Ascending aorta (tissue), 2 donors: ENCODE measurements around the gene ZSCAN5B. TPM values are rescaled to one million over a fixed set of nuclear protein-coding genes. Genes with fewer than 3 reads are reported as not detected.
"Not testable (repeated sequence)": the region's sequence is repeated elsewhere in the genome, so short reads cannot be mapped to it uniquely, and the experiment has no call there.

ENCODE experiments used
- DNase-seq, 2 donors: peaks; one replicate each; pipeline ENCODE4 v3.0.0-alpha.2; 2019; ENCODE audit warnings: low spot score in 2 of 2
- H3K27ac ChIP-seq, 2 donors: fragments of 200-600 bp; sonication (generic); one replicate each; pipeline ENCODE4 v1.5.1; 2016 to 2017; ENCODE audit warnings: mild to moderate bottlenecking in 1 of 2
- H3K27me3 ChIP-seq: fragments of 200-600 bp; sonication (generic); one replicate; pipeline ENCODE4 v1.5.1; 2017
- H3K36me3 ChIP-seq, 2 donors: fragments of 200-600 bp; sonication (generic); one replicate each; pipeline ENCODE4 v1.5.1; 2016
- H3K4me1 ChIP-seq, 2 donors: fragments of 200-600 bp; sonication (generic); one replicate each; pipeline ENCODE4 v1.5.1; 2016 to 2017; ENCODE audit warnings: mild to moderate bottlenecking in 1 of 2
- H3K4me3 ChIP-seq, 2 donors: fragments of 200-600 bp; sonication (generic); one replicate each; pipeline ENCODE4 v1.5.1; 2016 to 2017; ENCODE audit warnings: mild to moderate bottlenecking in 1 of 2
- H3K9me3 ChIP-seq, 2 donors: fragments of 200-600 bp; sonication (generic); one replicate each; pipeline ENCODE4 v1.5.1; 2016
- intact Hi-C: fragments of 100-400 bp; cut with DNase I; formaldehyde crosslinking; loops from one replicate; pipeline ENCODE4 v1.15.1; 2023
- total RNA-seq: library from RNA; depleted of rRNA; stranded (reverse); fragments of >200 nt; gene quantifications from one replicate; pipeline ENCODE4 v1.1.0, GENCODE V29; 2016
- TF ChIP-seq, protein P1 (sequence below), 3 experiments: fragments of 200-600 bp in 2 of 3; fragments of 450-650 bp in 1 of 3; sonication (generic) in 2 of 3; IDR thresholded peaks; one replicate each; pipeline ENCODE4 v1.5.1; 2016 to 2019; ENCODE audit warnings: antibody characterized with exemption in 3 of 3, mild to moderate bottlenecking in 1 of 3, moderate library complexity in 1 of 3

ZSCAN5B gene
- total RNA-seq, 1 donor from 2014 or later: not detected

DNA sequence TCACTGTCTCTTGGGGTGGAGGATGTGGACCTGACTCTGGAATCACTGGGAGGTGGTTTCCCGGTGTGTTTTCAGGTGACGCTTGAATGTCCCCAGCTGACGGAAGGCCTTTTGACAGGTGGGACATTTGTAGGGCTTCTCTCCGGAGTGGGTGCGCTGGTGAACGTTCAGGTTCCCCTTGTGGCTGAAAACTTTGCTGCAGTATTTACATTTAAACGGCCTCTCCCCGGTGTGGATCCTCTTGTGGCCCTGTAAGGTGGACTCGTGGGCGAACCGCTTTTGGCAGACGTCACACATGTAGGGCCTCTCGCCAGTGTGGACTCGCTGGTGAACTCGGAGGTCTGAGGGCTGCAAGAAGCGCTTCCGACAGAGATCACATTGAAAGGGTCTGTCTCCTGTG is 7.8 kb downstream of the ZSCAN5B start:
- no peaks in the 10 kb centered on the region for H3K4me1 ChIP-seq
- no peak overlapping the region for H3K27ac ChIP-seq
- no peaks in the 10 kb centered on the region for H3K9me3 ChIP-seq
- H3K36me3 ChIP-seq: no peaks in the 10 kb centered on the region
- intact Hi-C loops: no loop called here
- H3K27me3 ChIP-seq: no peaks in the 10 kb centered on the region
- H3K4me3 ChIP-seq: no peak overlapping the region
- DNase-seq: no peak
- TF ChIP-seq, protein P1, sequence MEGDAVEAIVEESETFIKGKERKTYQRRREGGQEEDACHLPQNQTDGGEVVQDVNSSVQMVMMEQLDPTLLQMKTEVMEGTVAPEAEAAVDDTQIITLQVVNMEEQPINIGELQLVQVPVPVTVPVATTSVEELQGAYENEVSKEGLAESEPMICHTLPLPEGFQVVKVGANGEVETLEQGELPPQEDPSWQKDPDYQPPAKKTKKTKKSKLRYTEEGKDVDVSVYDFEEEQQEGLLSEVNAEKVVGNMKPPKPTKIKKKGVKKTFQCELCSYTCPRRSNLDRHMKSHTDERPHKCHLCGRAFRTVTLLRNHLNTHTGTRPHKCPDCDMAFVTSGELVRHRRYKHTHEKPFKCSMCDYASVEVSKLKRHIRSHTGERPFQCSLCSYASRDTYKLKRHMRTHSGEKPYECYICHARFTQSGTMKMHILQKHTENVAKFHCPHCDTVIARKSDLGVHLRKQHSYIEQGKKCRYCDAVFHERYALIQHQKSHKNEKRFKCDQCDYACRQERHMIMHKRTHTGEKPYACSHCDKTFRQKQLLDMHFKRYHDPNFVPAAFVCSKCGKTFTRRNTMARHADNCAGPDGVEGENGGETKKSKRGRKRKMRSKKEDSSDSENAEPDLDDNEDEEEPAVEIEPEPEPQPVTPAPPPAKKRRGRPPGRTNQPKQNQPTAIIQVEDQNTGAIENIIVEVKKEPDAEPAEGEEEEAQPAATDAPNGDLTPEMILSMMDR (IDR thresholded peaks at IDR 0.05): no peak

DNA sequence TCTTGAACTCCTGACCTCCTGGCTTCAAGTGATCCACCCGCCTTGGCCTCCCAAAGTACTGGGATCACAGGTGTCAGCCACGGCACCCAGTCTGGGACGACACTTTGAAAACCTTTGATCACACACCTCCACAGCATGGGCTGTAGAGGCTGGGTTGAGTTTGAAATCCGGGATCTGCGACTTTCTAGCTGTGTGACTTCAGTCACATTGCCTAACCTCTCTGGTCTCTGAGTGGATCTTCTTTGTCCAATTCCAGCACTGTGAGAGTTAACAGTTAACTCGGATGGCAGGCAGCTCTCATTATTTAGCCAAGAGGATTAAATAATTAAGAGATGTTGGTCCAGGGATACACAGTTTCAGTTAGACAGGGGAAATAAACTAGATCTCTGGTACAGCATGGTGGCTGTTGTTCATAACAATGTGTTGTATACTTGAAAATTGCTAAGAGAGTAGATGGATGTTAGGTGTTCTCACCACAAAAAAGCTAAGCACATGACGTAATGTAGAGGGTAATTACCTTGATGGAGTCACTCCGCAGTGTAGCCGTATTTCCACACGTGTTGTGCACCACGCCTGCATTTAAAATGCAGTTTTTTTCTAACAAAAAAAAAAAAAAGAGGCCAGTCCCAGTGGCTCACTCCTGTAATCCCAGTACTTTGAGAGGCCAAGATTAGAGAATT is 19.9 kb downstream of the ZSCAN5B start:
- Histone ChIP-seq H3K4me1 (no peaks in the 10 kb centered on the region), H3K27ac (no peak overlapping the region), H3K9me3 (no peaks in the 10 kb centered on the region), H3K36me3 (no peaks in the 10 kb centered on the region), H3K27me3 (no peaks in the 10 kb centered on the region), H3K4me3 (no peak overlapping the region)
- TF ChIP-seq, protein P1 (IDR thresholded peaks at IDR 0.05): no peak
- no peak for DNase-seq
- intact Hi-C loops: no loop called here

DNA sequence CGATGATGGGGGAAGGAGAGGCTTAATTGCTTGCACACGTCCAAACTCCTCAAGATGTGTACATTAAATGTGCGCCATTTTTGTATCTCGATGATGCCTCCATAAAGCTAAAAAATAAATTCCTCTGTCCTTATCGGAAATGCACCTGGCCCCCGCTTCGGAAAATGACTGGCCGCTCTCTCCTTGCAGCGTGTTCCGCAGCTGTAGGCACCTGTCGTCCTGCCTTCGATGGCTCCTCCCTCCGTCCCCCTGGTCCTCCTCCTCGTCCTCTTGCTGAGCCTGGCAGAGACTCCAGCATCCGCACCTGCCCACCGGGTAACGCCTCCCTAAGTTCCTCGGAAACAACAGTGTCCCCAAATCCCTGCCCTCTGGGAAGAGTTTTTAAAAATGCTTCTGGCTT is 20.7 kb downstream of the ZSCAN5B start:
- H3K4me1 ChIP-seq: no peaks in the 10 kb centered on the region
- TF ChIP-seq, protein P1 (IDR thresholded peaks at IDR 0.05): no peak
- no peak overlapping the region for H3K27ac ChIP-seq
- DNase-seq: no peak
- H3K27me3 ChIP-seq: no peaks in the 10 kb centered on the region
- H3K36me3 ChIP-seq: no peaks in the 10 kb centered on the region
- intact Hi-C loops: no loop called here
- H3K4me3 ChIP-seq: no peak overlapping the region
- no peaks in the 10 kb centered on the region for H3K9me3 ChIP-seq

DNA sequence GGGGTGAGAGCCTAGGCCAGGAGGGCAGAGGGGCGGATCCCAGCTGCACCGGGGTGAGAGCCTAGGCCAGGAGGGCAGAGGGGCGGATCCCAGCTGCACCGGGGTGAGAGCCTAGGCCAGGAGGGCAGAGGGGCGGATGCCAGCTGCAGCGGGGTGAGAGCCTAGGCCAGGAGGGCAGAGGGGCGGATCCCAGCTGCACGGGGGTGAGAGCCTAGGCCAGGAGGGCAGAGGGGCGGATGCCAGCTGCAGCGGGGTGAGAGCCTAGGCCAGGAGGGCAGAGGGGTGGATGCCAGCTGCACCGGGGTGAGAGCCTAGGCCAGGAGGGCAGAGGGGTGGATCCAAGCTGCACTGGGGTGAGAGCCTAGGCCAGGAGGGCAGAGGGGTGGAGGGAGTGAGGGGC is 21.3 kb downstream of the ZSCAN5B start:
- H3K4me1 ChIP-seq: not testable (repeated sequence)

GRCh38 chr19:56175861-56176307 is 21.7 kb downstream of the ZSCAN5B start, which contains the start of gene GALP:
Gene GALP (plus strand): TSS chr19:56176008. CDS start chr19:56177109, 1,101 bp downstream.
- H3K4me1 ChIP-seq, H3K27ac ChIP-seq, H3K36me3 ChIP-seq, H3K9me3 ChIP-seq, DNase-seq, H3K4me3 ChIP-seq, H3K27me3 ChIP-seq, intact Hi-C loops: not testable (repeated sequence)

More for the DNA sequence above, 21.3 kb downstream of the ZSCAN5B start:
- H3K9me3 ChIP-seq, H3K36me3 ChIP-seq, H3K4me3 ChIP-seq, DNase-seq, H3K27me3 ChIP-seq, intact Hi-C loops, H3K27ac ChIP-seq: not testable (repeated sequence)

- no peaks in the 10 kb centered on the region for H3K9me3 ChIP-seq
- no peak for DNase-seq
- intact Hi-C loops: no loop called here
- TF ChIP-seq, protein P1 (IDR thresholded peaks at IDR 0.05): no peak
- no peaks in the 10 kb centered on the region for H3K4me1 ChIP-seq
- no peak overlapping the region for H3K27ac ChIP-seq
- no peak overlapping the region for H3K4me3 ChIP-seq
- no peaks in the 10 kb centered on the region for H3K27me3 ChIP-seq
- H3K36me3 ChIP-seq: no peaks in the 10 kb centered on the region
These were observed 23.0 kb downstream of the ZSCAN5B start for GRCh38 chr19:56174550-56174949.
